Measurements from ENCODE around the gene CAPN2. TPM values are rescaled to one million over a fixed set of nuclear protein-coding genes. Genes with fewer than 3 reads are reported as not detected.

The CAPN2 gene
- total and polyA plus RNA-seq, 3 experiments from 2014 or later = 79.8 to 252 (median 82.9) TPM

DNA sequence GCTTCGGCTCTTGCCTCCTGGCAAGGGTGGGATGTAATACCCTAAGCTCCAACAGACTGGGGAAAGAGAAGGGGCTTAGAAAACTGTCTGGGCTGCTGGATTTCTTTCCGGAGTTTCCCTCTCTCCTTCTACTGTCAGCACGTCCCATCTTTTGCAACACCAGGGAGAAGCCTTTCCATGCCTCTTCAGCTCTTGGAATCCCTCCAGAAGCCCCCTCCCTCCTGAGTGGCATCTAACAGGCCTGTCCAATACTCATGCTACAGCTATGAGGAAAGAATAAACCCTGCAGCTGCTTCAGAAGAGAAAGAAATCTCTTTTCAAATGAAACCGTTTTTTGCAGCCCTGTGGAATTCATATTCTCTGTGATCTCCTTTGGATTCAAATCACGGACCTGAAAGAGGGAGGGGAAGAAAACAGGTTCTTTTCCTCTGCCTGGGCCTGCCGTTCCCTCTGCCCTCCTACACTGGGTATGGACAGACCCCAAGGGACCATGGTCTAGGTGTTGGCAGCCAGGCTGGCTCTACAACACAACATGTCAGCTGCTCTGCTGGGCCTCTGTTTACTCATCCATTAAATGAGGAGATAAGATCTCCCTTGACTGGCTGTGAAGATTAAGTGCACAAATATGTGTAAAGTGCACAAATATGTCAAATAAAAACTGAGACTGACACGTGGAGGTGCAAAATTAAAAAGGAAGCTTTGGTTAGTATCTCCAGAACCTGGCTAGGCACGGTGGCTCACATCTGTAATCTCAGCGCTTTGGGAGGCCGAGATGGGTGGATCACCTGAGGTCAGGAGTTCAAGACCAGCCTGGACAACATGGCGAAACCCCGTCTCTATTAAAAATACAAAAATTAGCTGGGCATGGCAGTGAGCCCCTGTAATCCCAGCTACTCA lies 6.0 kb upstream of the CAPN2 start:
- Mint-ChIP-seq H3K4me1 (peaks cover 8 to 22% (median 8%) of the 10 kb centered on the region in 3 donors), H3K27me3 (peaks cover 0 to 1% of the 10 kb centered on the region in 2 donors), H3K27ac (peak overlapping the region in 2 of 8 donors; percentile 17 to 39), H3K9me3 (no peaks in the 10 kb centered on the region), H3K36me3 (no peaks in the 10 kb centered on the region), H3K4me3 (no peak overlapping the region)
- CTCF ChIA-PET = interaction anchor here (1.4 to 2.7 kb wide), 4 partner anchors 8 to 43 kb away, joined by 3 to 21 read pairs (median 9); no protein-coding TSS in a partner anchor
- no peak overlapping the region for H3K27ac ChIP-seq (ENCODE audit: low read depth, low read length)
- no peak overlapping the region for H3K4me3 ChIP-seq (ENCODE audit: low read length)
- peaks cover 14% of the 10 kb centered on the region for H3K4me1 ChIP-seq (ENCODE audit: insufficient read depth, low read length)
- no peak for DNase-seq
- POLR2A ChIA-PET = interaction anchor here (1.0 kb wide), 1 partner anchor 139 kb away, joined by 3 read pairs; the partner anchor contains the start of gene TP53BP2
- H3K9me3 ChIP-seq (ENCODE audit: low read length) = no peaks in the 10 kb centered on the region
- no peaks in the 10 kb centered on the region for H3K27me3 ChIP-seq (ENCODE audit: insufficient read depth, low read length, poor library complexity, severe bottlenecking)
- H3K36me3 ChIP-seq (ENCODE audit: insufficient read depth, low read length) = no peaks in the 10 kb centered on the region

DNA sequence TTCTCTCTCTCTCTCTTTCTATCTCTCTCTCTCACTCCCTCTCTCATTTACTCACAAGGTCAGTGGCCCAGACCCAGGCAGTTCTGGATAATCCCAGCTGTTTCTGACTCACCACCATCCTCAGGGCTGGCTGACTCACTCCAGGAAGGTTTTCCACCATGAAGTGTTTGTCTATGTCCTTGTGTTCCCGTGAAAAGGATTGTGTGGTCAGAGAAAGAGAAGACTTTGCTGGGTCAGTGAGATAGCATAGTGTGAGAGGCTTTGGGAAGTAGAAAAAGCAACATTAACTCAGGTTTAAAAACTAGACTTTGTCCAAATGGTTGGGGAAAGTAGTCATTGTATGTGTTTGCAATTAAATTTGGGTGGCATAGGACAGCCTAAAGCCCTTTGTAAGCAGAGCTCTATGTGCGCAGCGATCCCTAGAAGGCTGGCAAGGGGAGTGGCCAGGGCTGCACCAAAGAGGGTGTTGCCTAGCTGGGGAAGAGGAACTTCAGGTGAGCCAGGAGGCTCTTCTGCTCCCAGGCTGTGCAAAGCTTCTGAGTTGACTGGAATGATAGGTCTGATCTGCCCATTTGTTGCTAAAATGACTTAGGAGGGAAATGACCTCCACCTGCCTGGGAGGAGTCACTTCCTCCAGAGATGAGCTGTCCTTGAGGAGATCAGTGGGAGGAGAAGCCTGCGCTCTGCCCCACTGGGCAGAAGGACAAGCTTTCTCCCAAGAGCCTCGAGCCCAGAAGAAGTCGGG lies 4.9 kb upstream of the CAPN2 start:
- Histone ChIP-seq H3K27ac (ENCODE audit: low read depth, low read length) (peak overlapping the region; percentile 44), H3K4me1 (ENCODE audit: insufficient read depth, low read length) (peaks cover 22% of the 10 kb centered on the region), H3K27me3 (ENCODE audit: insufficient read depth, low read length, poor library complexity, severe bottlenecking) (no peaks in the 10 kb centered on the region), H3K9me3 (ENCODE audit: low read length) (no peaks in the 10 kb centered on the region), H3K4me3 (ENCODE audit: low read length) (no peak overlapping the region), H3K36me3 (ENCODE audit: insufficient read depth, low read length) (no peaks in the 10 kb centered on the region)
- POLR2A ChIA-PET = no interaction called here
- CTCF ChIA-PET = interaction anchor here (1.2 to 2.7 kb wide), 3 partner anchors 9 to 42 kb away, joined by 7 to 21 read pairs (median 13); no protein-coding TSS in a partner anchor
- peak overlapping the region in 1 of 7 donors; percentile 16 for H3K4me3 Mint-ChIP-seq
- peaks cover 13 to 30% (median 15%) of the 10 kb centered on the region in 3 donors for H3K4me1 Mint-ChIP-seq
- no peaks in the 10 kb centered on the region for H3K9me3 Mint-ChIP-seq
- H3K36me3 Mint-ChIP-seq = no peaks in the 10 kb centered on the region
- DNase-seq = no peak
- H3K27me3 Mint-ChIP-seq = no peaks in the 10 kb centered on the region
- H3K27ac Mint-ChIP-seq = peak overlapping the region in 3 of 8 donors; percentile 41 to 51 (median 48)

DNA sequence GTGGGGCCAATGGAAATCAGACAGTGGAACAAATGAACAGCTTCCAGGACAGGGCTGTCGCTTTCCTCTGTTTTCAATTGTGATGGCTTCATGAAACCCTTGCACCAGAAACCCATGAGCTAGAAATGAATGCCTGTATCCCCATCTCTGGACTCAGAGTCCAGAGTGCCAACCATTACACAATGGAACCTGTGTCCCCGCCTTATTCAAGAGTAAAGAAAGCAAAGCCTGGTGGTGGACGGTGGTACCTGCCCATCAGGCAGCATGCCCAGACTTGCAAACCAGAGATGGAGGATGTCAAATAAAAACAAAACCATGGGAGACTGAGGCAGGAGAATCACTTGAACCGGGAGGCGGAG lies 4.4 kb upstream of the CAPN2 start:
- ChIA-PET CTCF (interaction anchor here (1.2 to 2.7 kb wide), 3 partner anchors 9 to 42 kb away, joined by 7 to 21 read pairs (median 13); no protein-coding TSS in a partner anchor), POLR2A (no interaction called here)
- Mint-ChIP-seq H3K36me3 (peaks cover 0 to 1% (median 0%) of the 10 kb centered on the region in 3 donors), H3K9me3 (no peaks in the 10 kb centered on the region), H3K27ac (peak overlapping the region in 3 of 8 donors; percentile 27 to 55 (median 52)), H3K27me3 (no peaks in the 10 kb centered on the region), H3K4me1 (peaks cover 13 to 31% (median 15%) of the 10 kb centered on the region in 3 donors), H3K4me3 (peak overlapping the region in 1 of 7 donors; percentile 62)
- Histone ChIP-seq H3K27me3 (ENCODE audit: insufficient read depth, low read length, poor library complexity, severe bottlenecking) (no peaks in the 10 kb centered on the region), H3K27ac (ENCODE audit: low read depth, low read length) (no peak overlapping the region), H3K36me3 (ENCODE audit: insufficient read depth, low read length) (no peaks in the 10 kb centered on the region), H3K4me3 (ENCODE audit: low read length) (no peak overlapping the region), H3K4me1 (ENCODE audit: insufficient read depth, low read length) (peaks cover 22% of the 10 kb centered on the region), H3K9me3 (ENCODE audit: low read length) (no peaks in the 10 kb centered on the region)
- no peak for DNase-seq

DNA sequence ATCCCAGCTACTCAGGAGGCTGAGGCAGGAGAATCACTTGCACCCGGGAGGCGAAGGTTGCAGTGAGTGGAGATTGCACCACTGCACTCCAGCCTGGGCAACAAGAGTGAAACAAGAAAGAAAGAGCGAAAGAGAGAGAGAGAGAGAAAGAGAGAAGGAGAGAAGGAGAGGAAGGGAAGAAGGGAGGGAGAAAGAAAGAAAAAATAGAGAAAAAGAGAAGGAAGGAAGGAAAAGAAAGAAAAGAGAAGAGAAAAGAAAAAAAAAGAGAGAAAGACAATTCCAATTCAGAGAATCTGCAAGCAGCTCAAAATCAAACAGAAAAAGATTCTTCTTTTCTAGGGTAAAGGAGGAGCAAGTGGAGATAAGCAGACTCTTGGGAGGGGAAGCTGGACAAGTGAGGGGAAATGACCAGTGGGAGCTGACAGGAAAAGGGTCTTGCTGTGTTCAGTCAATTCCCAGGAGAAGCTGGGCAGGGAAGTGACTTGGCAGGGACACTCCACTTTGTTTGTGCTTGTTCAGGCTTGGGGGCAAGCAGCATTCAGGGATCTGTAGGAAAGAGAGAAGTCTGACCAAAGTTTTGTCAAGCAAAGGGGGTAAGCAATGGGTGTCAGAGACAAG lies 3.6 kb upstream of the CAPN2 start:
- peak overlapping the region in 6 of 8 donors; percentile 11 to 94 (median 64) for H3K27ac Mint-ChIP-seq
- Histone ChIP-seq H3K27ac (ENCODE audit: low read depth, low read length) (no peak overlapping the region), H3K27me3 (ENCODE audit: insufficient read depth, low read length, poor library complexity, severe bottlenecking) (no peaks in the 10 kb centered on the region), H3K9me3 (ENCODE audit: low read length) (no peaks in the 10 kb centered on the region), H3K36me3 (ENCODE audit: insufficient read depth, low read length) (no peaks in the 10 kb centered on the region), H3K4me1 (ENCODE audit: insufficient read depth, low read length) (peaks cover 30% of the 10 kb centered on the region), H3K4me3 (ENCODE audit: low read length) (no peak overlapping the region)
- peak overlapping the region in 1 of 7 donors; percentile 62 for H3K4me3 Mint-ChIP-seq
- H3K36me3 Mint-ChIP-seq = peaks cover 0 to 8% (median 0%) of the 10 kb centered on the region in 3 donors
- H3K9me3 Mint-ChIP-seq = no peaks in the 10 kb centered on the region
- H3K4me1 Mint-ChIP-seq = peaks cover 19 to 39% (median 21%) of the 10 kb centered on the region in 3 donors
- ChIA-PET CTCF (interaction anchor here (2.7 kb wide), 2 partner anchors 10 to 41 kb away, joined by 13 to 21 read pairs; no protein-coding TSS in a partner anchor), POLR2A (no interaction called here)
- no peak for DNase-seq
- H3K27me3 Mint-ChIP-seq = no peaks in the 10 kb centered on the region

DNA sequence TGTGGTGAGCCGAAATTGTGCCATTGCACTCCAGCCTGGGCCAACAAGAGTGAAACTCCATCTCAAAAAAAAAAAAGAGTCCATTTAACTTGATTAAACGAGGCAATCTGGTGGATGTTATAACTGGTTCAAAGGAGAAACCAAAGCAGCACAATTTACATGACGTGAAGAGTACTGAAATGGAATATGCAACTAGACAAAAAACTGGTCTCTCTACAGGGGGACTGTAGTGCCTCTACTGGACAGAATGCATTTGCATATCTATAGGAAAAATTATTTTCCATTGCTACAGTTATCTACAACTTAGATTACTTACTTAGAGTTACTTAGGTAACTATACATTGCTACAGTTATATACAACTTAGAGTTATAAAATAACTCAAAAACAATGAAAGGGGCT lies 2.7 kb upstream of the CAPN2 start:
- Histone ChIP-seq H3K36me3 (ENCODE audit: insufficient read depth, low read length) (no peaks in the 10 kb centered on the region), H3K4me1 (ENCODE audit: insufficient read depth, low read length) (peaks cover 39% of the 10 kb centered on the region), H3K4me3 (ENCODE audit: low read length) (no peak overlapping the region), H3K27me3 (ENCODE audit: insufficient read depth, low read length, poor library complexity, severe bottlenecking) (no peaks in the 10 kb centered on the region), H3K9me3 (ENCODE audit: low read length) (no peaks in the 10 kb centered on the region), H3K27ac (ENCODE audit: low read depth, low read length) (no peak overlapping the region)
- Mint-ChIP-seq H3K4me1 (peaks cover 28 to 48% (median 29%) of the 10 kb centered on the region in 3 donors), H3K4me3 (peak overlapping the region in 1 of 7 donors; percentile 46), H3K36me3 (peaks cover 0 to 9% (median 0%) of the 10 kb centered on the region in 3 donors), H3K9me3 (no peaks in the 10 kb centered on the region), H3K27me3 (no peaks in the 10 kb centered on the region), H3K27ac (peak overlapping the region in 4 of 8 donors; percentile 5 to 73 (median 54))
- no peak for DNase-seq
- ChIA-PET CTCF (interaction anchor here (4.7 kb wide), 1 partner anchor 41 kb away, joined by 77 read pairs; no protein-coding TSS in a partner anchor), POLR2A (no interaction called here)

DNA sequence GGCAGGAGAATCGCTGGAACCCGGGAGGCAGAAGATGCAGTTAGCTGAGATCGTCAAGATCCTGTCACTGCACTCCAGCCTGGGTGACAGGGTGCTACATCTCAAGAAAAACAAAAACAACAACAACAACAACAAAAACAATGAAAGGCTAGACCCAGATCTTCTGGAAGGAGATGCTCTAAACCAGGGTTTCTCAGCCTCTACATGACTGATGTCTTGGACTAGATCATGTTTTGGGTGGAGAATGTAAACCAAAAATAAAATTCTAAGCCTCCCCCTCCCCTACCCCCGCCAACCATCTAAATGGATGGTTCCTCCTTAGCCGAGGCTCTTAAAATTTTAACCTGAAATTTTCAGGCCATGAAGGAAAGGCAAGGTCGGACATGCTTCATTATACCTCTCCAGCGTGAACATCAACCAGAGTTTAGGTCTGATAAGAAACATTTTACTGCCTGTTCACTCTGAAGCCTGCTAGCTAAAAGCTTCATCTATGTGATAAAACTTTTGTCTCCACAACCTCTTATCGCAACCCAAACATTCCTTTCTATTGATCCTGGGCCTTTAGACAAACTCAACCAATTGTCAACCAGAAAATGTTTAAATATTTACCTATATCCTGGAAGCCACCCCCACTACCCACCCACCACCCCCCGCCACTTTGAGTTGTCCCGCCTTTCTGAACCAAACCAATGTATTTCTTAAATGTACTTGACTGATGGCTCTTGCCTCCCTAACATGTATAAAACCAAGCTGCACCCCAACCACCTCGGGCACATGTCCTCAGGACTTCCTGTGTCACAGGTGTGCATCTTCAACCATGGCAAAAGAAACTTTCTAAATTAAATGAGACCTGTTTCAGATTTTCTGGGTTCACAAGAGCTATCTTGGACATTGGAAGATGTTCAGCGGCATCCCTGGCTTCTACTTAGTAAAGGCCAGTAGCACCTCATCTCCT lies 1.9 kb upstream of the CAPN2 start:
- H3K36me3 Mint-ChIP-seq = peaks cover 0 to 12% (median 0%) of the 10 kb centered on the region in 3 donors
- H3K4me1 ChIP-seq (ENCODE audit: insufficient read depth, low read length) = peaks cover 47% of the 10 kb centered on the region
- H3K4me3 Mint-ChIP-seq = peak overlapping the region in 6 of 7 donors; percentile 2 to 90 (median 82)
- H3K27ac ChIP-seq (ENCODE audit: low read depth, low read length) = no peak overlapping the region
- no peaks in the 10 kb centered on the region for H3K36me3 ChIP-seq (ENCODE audit: insufficient read depth, low read length)
- POLR2A ChIA-PET = no interaction called here
- CTCF ChIA-PET = interaction anchor here (0.9 to 4.7 kb wide), 7 partner anchors 9 to 136 kb away, joined by 3 to 77 read pairs (median 5); partner anchors contain the start of gene TP53BP2
- no peaks in the 10 kb centered on the region for H3K27me3 Mint-ChIP-seq
- no peaks in the 10 kb centered on the region for H3K9me3 ChIP-seq (ENCODE audit: low read length)
- no peaks in the 10 kb centered on the region for H3K9me3 Mint-ChIP-seq
- no peak overlapping the region for H3K4me3 ChIP-seq (ENCODE audit: low read length)
- H3K27me3 ChIP-seq (ENCODE audit: insufficient read depth, low read length, poor library complexity, severe bottlenecking) = no peaks in the 10 kb centered on the region
- H3K27ac Mint-ChIP-seq = peak overlapping the region in 7 of 8 donors; percentile 80 to 96 (median 91)
- no peak for DNase-seq
- peaks cover 36 to 51% (median 37%) of the 10 kb centered on the region in 3 donors for H3K4me1 Mint-ChIP-seq
